Measurements from ENCODE around the gene CBLN3.
"Not testable (repeated sequence)": the region's sequence is repeated elsewhere in the genome, so short reads cannot be mapped to it uniquely, and the experiment has no call there.

The CBLN3 gene

DNA sequence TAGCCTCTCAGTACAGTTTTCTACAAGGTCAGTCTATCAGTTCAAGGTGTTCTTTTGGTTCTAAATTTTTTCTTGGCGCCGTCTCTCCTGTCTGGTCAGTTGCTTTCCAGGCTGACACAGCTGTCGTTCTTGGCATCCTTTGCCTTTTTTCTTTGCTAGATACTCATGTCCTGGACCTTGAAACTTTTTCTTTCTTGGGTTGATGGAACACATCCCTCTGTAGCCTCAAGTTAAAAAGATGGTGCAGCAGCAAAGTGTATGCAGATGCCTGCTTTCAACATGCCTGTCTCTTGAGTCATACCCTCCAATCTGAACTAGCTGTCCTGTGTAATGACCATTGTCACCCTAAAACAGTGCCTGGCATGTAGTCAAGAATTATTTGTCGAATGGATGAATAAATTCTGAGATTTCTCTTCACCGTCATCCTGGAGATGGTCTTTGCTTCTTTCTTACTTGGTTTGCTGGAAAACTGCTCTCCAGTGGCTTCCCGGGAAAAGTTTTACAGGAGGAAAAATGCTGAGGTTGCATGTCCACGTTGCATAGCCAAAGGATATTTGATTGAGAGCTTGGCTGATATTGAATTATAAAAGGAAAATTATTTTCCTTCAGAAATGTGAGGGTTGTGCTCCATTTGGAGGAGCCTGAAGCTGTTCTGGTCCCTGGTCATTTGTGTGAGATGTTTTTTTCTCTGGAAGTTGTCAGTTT lies 26.0 kb downstream of the CBLN3 start:
- DNase-seq (ENCODE audit: low read depth): no peak

DNA sequence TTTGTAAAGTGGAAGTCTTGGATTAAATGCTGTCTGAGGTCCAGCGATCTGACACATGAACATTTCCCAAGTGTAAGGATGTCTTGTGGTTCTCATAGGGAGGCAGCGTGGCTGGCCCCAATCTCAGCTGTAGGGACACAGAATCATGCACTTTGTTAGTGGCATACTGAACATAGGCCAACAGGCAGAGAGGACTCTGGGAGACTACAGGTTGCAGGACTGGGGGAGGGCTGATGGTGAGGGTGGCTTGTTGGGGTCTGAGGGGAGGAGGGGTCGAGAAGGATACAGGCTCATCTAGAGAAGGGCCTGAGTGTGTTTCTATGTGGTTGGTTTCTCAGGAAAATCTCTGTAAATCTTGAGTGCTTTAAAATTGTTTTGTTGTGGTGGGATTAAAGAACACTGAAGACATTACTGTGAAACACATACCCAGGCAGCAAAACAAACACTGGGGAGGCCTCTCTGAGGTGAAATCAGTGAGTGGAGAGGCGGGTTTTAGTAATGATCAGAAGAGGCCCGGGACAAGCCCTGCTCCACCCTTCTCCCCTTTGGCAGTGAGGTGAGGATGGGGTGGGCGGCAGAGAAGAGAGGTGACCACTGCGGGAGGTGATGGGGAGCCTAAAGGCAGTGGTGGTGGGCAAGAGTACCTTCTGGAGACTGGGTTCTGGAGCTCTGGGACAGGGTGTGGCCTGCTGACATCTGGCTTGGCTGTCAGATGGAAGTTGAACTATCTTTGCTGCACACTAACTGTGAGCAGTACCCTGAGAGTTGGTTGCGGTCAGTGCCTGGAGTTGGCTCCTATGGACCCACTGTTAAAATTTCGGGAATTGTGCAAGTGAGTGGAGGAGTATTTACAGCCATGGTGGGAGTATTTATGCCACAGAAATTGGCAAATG lies 27.4 kb downstream of the CBLN3 start:
- DNase-seq (ENCODE audit: low read depth): no peak

DNA sequence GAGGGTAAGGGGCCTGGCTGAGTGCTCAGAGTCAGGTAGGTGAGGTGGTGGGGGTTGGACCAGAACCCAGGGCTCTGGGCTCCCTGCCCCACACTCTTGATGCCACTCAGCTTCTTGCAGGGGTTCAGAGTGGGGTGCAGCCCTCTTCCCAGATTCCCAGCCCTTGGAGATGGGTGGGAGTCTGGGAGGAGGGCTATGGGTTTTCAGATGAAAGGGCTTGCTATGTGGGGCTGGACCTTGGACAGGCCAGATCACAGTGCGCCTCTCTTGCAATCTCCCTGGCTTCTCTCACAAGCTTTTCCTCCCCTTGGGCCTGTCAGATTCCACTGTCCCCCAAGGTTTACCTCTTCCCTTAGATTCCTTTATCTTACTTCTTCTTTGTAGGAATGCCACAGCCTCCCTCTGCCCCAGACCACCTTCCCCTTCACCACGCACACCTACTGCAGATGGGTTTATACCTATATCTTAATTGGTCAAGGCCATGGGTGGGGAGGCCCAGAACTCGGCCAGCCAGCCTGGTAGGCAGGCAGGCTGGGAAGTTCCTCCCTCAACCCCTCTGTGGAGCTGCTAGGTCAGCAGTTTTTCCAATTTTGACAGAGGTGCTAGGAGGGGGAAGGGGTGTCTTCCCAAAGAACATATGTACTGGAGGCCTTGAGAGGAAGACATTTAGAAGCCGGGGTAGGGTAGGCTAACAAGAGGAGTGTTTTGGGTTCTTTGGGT lies 29.3 kb downstream of the CBLN3 start:
- no peak for DNase-seq (ENCODE audit: low read depth)

GRCh38 chr14:24399447-24399822 lies 30.0 kb downstream of the CBLN3 start:
- DNase-seq (ENCODE audit: low read depth): no peak

DNA sequence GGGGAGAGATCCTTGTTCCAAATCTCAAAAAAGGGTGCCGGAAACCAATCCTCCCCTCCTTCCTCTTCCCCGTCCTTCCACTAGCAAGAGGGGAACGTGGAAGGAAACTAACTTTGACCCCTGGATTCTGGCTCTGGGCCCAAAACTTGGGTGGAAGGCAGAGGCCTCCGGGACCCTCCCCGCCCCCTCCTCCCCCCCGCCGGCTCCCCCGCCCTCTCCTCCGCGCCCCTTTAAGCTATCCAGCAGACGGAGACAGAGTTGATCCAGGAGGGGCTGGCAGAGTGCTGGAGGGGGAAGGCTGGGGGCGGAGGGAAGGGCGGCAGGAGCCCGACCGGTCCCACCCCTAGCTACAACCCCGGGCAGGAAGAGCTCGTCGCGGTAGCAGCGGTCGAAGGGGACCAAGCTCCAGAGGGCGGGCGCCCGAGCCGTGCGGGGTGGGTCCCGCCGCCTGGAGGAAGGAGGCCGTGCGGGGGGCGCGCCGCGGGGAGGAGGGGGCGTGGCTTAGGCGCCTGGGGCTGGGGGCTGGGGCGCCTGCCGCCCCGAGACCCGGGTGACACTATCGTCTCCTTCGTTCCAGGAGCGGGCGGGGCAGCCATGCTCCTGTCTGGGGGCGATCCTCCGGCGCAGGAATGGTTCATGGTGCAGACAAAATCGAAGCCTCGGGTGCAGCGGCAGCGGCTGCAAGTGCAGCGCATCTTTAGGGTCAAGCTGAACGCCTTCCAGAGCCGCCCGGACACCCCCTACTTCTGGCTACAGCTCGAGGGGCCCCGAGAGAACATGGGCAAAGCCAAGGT lies 30.6 kb downstream of the CBLN3 start, which contains the start of gene NYNRIN:
TSS of gene NYNRIN (plus strand) at position 351 of the 794 bp plus-strand sequence. CDS start at position 595, 244 bp downstream.
- DNase-seq (ENCODE audit: low read depth): peak; percentile 5

GRCh38 chr14:24398293-24398652 lies 31.2 kb downstream of the CBLN3 start:
- DNase-seq (ENCODE audit: low read depth): no peak

DNA sequence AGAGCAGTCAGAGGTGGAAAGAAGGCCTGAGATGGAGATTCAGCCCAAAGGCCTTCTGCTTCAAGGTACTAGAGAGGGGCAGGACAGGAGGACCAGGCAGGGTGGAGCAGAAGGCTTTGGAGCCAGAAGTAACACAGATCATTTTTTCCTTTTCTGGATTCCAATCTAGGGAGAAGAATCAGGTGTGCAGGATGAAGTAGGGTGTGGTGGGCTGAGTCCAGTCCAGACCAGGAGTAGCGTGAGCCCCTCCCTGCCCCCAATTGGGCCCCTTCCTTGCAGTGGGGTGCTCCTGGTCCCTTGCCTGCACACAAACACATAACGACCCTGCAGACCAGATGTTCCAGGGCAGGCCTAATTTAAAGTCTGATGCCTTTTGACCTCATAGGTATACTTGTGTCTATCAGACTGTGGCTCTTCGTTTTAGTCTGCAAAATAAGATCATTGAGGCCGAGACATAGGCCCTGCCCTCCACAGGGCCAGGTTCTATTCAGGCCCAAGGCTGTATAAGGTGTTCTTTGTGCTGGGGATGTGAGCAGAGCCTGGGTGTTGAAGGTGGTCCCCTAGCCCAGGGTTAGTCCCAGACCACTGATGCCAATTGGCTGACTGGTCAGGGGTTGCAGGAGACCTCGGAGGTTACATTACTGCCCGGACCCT lies 31.7 kb downstream of the CBLN3 start:
- no peak for DNase-seq (ENCODE audit: low read depth)

GRCh38 chr14:24395609-24396582 lies 33.6 kb downstream of the CBLN3 start:
- no peak for DNase-seq (ENCODE audit: low read depth)

DNA sequence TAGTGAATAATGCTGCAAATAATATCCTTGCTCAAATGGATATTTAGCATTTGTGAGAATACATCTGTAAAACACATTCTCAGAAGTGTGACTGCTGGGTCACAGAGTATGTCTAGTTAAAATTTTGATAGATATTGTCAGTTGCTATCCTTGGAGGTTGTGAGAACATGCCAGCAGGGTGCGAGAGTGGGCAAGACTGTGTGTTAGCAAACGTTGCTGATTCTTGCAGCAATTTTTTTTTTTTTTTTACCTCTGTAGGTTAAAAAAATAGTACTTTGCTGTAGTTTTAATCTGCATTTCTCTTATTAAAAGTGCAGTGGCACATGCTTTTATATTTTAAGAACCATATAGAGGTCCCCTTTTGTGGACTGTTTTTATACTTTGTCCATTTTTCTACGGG lies 35.2 kb downstream of the CBLN3 start:
- no peak for DNase-seq (ENCODE audit: low read depth)

DNA sequence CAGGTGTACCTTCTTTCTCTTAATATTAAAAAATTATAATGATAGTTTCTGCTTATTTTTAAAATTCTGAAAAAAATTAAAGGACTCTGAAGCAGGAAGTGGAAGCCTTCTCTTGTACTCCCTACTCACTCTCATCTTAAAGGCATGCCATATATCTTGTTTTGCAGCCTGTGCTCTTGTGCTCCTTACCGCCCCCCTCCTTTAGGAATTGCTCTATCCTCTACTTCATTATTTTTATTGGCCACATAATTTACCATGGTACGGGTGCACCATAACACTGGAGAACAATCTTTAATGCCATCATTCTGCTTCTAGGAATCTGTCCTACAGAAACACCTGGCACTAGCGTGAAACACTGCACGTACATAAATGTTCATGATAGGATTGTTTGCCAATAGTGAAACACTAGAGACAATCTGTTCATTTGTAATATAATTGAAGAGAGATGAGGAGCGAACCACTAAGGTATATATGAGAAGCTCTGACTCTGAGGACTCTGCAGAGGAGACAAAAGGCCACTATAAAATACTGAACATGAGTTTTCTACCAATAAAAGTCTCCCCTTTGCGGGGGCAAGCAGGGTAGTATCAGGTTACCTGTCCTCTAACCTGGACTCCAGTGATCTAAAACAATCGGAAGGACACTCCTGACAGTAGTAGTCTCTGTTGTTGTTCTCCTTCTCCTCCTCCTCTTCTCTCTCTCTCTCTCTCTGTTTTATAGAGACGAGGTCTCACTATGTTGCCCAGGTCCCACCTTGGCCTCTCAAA lies 37.0 kb downstream of the CBLN3 start:
- no peak for DNase-seq (ENCODE audit: low read depth)

GRCh38 chr14:24390701-24391468 lies 38.6 kb downstream of the CBLN3 start:
- no peak for DNase-seq (ENCODE audit: low read depth)

- DNase-seq (ENCODE audit: low read depth): no peak
Observed at GRCh38 chr14:24389226-24389848, 40.1 kb downstream of the CBLN3 start.

DNA sequence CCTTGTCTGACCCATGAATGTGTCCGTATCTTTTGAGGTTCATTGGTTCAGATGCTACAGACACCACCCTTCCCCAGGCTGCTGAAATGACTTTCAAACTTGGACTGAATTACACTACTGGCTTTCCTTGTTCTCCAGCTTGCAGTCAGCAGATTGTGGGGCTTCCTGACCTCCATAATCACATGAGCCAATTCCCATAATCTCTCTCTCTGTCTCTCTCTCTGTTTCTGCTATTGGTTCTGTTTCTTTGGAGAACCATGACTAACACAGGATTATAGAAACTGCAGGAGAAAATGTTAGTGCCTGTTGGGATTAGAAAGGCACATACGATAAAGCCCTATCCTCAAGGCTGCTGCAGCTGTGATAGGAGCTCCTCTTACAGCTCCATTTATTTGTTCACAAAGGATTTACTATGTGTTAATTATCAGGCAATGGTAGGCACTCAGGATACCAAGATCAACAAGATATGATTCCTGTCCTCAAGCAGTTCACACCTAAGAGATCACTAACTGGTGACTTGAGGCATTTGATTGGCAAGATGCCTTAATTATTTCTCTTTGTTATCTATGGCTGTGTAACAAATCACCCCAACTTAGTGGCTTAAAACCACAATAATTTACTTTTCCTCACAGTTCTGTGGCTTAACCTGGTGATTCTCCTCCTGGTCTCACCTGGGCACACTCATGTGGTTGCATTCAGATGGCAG lies 40.8 kb downstream of the CBLN3 start:
- no peak for DNase-seq (ENCODE audit: low read depth)

DNA sequence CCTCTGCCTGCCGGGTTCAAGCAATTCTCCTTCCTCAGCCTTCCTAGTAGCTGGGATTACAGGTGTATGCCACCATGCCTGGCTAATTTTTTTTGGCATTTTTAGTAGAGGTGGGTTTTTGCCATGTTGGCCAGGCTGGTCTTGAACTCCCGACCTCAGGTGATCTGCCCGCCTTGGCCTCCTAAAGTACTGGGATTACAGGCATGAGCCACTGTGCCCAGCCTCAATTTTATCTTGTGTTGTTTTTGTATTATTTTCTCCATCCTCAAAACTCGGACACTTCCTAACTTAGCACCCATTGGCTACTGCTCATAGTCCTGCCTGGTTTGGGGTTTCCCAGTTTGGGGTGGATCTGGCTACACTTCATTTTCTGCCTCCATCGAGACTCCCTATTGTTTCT lies 41.9 kb downstream of the CBLN3 start:
- not testable (repeated sequence) for DNase-seq (ENCODE audit: low read depth)

- DNase-seq (ENCODE audit: low read depth): no peak
Observed at GRCh38 chr14:24387009-24387345, 42.5 kb downstream of the CBLN3 start.

DNA sequence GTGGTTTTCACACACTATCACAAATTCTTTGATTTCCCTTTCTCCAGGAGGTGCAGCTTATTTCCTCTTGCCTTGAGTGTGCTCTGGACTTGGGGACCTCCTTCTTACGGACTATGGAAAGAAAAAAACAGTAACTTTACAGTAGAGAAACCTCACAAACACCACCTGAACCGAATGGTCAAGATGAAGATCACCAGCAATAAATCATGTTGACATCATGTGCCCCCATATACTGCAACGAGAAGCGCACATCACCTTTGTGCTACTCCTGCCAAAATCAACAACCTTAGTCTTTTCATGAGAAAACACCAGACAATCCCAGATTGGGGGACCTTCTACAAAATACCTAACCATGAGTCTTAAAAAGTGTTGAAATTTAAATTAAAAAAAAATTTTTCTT lies 43.9 kb downstream of the CBLN3 start:
- DNase-seq (ENCODE audit: low read depth): no peak

- no peak for DNase-seq (ENCODE audit: low read depth)
Observed at GRCh38 chr14:24384169-24384568, 45.3 kb downstream of the CBLN3 start.

GRCh38 chr14:24382064-24382371 lies 47.5 kb downstream of the CBLN3 start:
- no peak for DNase-seq (ENCODE audit: low read depth)

Data from activated T-cell treated with anti-CD3 and anti-CD28 coated beads for 1 hour (primary cell).